Measurements from ENCODE around the gene CDK5RAP2. TPM values are rescaled to one million over a fixed set of nuclear protein-coding genes. Genes with fewer than 3 reads are reported as not detected.
"Not testable (repeated sequence)": the region's sequence is repeated elsewhere in the genome, so short reads cannot be mapped to it uniquely, and the experiment has no call there.

CDK5RAP2 gene
- total RNA-seq, 2 experiments from 2014 or later = 76.0 to 81.6 TPM

DNA sequence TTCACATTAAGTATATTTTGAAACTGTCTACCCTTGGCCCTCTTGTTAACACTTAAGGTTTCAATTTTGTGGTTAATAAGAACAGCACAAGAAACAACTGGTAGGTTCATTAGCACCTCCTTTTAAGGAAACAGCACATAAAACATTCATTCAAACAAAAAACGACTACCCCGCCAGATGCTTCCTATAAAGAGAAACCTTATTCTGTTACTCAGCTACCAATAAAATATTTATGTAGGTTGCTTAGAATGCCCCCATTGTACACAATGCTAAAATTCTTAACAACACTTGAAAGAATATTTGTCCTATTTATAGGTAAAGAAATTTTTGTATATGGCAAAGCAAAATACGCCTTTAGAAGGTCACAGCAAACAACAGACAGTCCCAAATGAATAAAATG, 23.2 kb downstream of the CDK5RAP2 start:
- Histone ChIP-seq H3K4me2 (ENCODE audit: low read length) (no peak overlapping the region), H3K9me3 (ENCODE audit: low read length) (no peaks in the 10 kb centered on the region), H3K79me2 (ENCODE audit: insufficient read depth, low read depth, low read length) (0 out of 2 replicates have a peak, but pooled peaks cover 8% of the 10 kb centered on the region), H3K4me1 (ENCODE audit: insufficient read depth, low read length, poor library complexity, severe bottlenecking) (no peaks in the 10 kb centered on the region), H4K20me1 (ENCODE audit: insufficient read depth, low read length) (no peaks in the 10 kb centered on the region), H3K9me2 (ENCODE audit: insufficient read depth, low read length) (no peaks in the 10 kb centered on the region), H2AFZ (ENCODE audit: low read length) (no peak overlapping the region), H3K36me3 (ENCODE audit: insufficient read depth, low read length) (peaks cover 72% of the 10 kb centered on the region), H3K27ac (ENCODE audit: low read depth, low read length, poor library complexity, severe bottlenecking) (no peak overlapping the region), H3K4me3 (ENCODE audit: low read depth, low read length, poor library complexity, severe bottlenecking) (no peak overlapping the region)
- BruUV-seq (replicated peaks) = no TSS peak
- no peak for DNase-seq (ENCODE audit: low spot score)
- CTCF ChIA-PET (ENCODE audit: unreplicated experiment) = no interaction called here
- intact Hi-C loops (cut with micrococcal nuclease; ENCODE audit: unreplicated experiment) = no loop called here
- POLR2A ChIA-PET = interaction anchor here (0.6 to 1.2 kb wide), 3 partner anchors 14 to 187 kb away, joined by 3 to 4 read pairs (median 3); no protein-coding TSS in a partner anchor
- TF ChIP-seq EZH2phosphoT487 (IDR thresholded peaks at IDR 0.05; ENCODE audit: borderline replicate concordance, low read depth, low read length) = no peak
- TF ChIP-seq, protein P1, sequence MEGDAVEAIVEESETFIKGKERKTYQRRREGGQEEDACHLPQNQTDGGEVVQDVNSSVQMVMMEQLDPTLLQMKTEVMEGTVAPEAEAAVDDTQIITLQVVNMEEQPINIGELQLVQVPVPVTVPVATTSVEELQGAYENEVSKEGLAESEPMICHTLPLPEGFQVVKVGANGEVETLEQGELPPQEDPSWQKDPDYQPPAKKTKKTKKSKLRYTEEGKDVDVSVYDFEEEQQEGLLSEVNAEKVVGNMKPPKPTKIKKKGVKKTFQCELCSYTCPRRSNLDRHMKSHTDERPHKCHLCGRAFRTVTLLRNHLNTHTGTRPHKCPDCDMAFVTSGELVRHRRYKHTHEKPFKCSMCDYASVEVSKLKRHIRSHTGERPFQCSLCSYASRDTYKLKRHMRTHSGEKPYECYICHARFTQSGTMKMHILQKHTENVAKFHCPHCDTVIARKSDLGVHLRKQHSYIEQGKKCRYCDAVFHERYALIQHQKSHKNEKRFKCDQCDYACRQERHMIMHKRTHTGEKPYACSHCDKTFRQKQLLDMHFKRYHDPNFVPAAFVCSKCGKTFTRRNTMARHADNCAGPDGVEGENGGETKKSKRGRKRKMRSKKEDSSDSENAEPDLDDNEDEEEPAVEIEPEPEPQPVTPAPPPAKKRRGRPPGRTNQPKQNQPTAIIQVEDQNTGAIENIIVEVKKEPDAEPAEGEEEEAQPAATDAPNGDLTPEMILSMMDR (conservative IDR thresholded peaks at IDR 0.05; ENCODE audit: low read length) = no peak

DNA sequence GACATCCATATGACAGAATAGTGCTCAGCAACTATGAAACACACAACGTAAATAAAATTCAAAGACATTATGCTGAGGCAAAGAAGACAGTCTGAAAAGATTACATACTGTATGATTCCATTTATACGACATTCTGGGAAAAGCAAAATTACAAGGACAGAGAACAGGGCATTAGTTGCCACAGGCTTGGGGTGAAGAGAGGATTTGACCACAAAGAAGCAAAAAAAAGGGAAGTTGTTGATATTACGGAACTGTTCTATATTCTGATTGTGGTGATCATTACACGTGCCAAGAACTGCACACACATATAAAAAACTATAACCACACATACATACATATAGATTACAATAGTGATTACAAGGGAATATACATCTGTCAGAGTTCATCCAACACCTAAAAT, 24.1 kb downstream of the CDK5RAP2 start:
- BruUV-seq (replicated peaks) = no TSS peak
- H4K20me1 ChIP-seq (ENCODE audit: insufficient read depth, low read length) = no peaks in the 10 kb centered on the region
- H3K4me3 ChIP-seq (ENCODE audit: low read depth, low read length, poor library complexity, severe bottlenecking) = no peak overlapping the region
- H3K4me1 ChIP-seq (ENCODE audit: insufficient read depth, low read length, poor library complexity, severe bottlenecking) = no peaks in the 10 kb centered on the region
- no peak for TF ChIP-seq EZH2phosphoT487 (IDR thresholded peaks at IDR 0.05; ENCODE audit: borderline replicate concordance, low read depth, low read length)
- TF ChIP-seq, protein P1 (conservative IDR thresholded peaks at IDR 0.05; ENCODE audit: low read length) = no peak
- H2AFZ ChIP-seq (ENCODE audit: low read length) = no peak overlapping the region
- no peak for DNase-seq (ENCODE audit: low spot score)
- CTCF ChIA-PET (ENCODE audit: unreplicated experiment) = no interaction called here
- H3K9me2 ChIP-seq (ENCODE audit: insufficient read depth, low read length) = no peaks in the 10 kb centered on the region
- H3K9me3 ChIP-seq (ENCODE audit: low read length) = no peaks in the 10 kb centered on the region
- intact Hi-C loops (cut with micrococcal nuclease; ENCODE audit: unreplicated experiment) = no loop called here
- H3K27ac ChIP-seq (ENCODE audit: low read depth, low read length, poor library complexity, severe bottlenecking) = no peak overlapping the region
- H3K79me2 ChIP-seq (ENCODE audit: insufficient read depth, low read depth, low read length) = 0 out of 2 replicates have a peak, but pooled peaks cover 5% of the 10 kb centered on the region
- no peak overlapping the region for H3K4me2 ChIP-seq (ENCODE audit: low read length)
- POLR2A ChIA-PET = interaction anchor here (1.1 to 1.2 kb wide), 2 partner anchors 13 to 38 kb away, joined by 3 read pairs; no protein-coding TSS in a partner anchor
- peaks cover 70% of the 10 kb centered on the region for H3K36me3 ChIP-seq (ENCODE audit: insufficient read depth, low read length)

DNA sequence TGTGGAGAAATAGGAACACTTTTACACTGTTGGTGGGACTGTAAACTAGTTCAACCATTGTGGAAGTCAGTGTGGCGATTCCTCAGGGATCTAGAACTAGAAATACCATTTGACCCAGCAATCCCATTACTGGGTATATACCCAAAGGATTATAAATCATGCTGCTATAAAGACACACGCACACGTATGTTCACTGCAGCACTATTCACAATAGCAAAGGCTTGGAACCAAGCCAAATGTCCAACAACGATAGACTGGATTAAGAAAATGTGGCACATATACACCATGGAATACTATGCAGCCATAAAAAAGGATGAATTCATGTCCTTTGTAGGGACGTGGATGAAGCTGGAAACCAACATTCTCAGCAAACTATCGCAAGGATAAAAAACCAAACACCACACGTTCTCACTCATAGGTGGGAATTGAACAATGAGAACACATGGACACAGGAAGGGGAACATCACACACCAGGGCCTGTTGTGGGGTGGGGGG, 27.7 kb downstream of the CDK5RAP2 start:
- H3K9me3 ChIP-seq (ENCODE audit: low read length); BruUV-seq (replicated peaks); H3K79me2 ChIP-seq (ENCODE audit: insufficient read depth, low read depth, low read length); H4K20me1 ChIP-seq (ENCODE audit: insufficient read depth, low read length); CTCF ChIA-PET (ENCODE audit: unreplicated experiment); H3K9me2 ChIP-seq (ENCODE audit: insufficient read depth, low read length); H3K4me2 ChIP-seq (ENCODE audit: low read length); H3K4me3 ChIP-seq (ENCODE audit: low read depth, low read length, poor library complexity, severe bottlenecking); POLR2A ChIA-PET; H2AFZ ChIP-seq (ENCODE audit: low read length); H3K27ac ChIP-seq (ENCODE audit: low read depth, low read length, poor library complexity, severe bottlenecking); DNase-seq (ENCODE audit: low spot score); intact Hi-C loops (cut with micrococcal nuclease; ENCODE audit: unreplicated experiment); H3K4me1 ChIP-seq (ENCODE audit: insufficient read depth, low read length, poor library complexity, severe bottlenecking): not testable (repeated sequence)
- peaks cover 79% of the 10 kb centered on the region for H3K36me3 ChIP-seq (ENCODE audit: insufficient read depth, low read length)

Data from OCI-LY7 (cell line).